Measurements from ENCODE around the gene ATXN8OS. TPM values are rescaled to one million over a fixed set of nuclear protein-coding genes. Genes with fewer than 3 reads are reported as not detected.

The ATXN8OS gene
- total RNA-seq, 1 experiment from 2014 or later = not detected

- BruUV-seq (replicated peaks) = no TSS peak
- Histone ChIP-seq H3K9ac (ENCODE audit: low read length) (no peak overlapping the region), H3K27ac (ENCODE audit: low read depth, low read length) (no peak overlapping the region), H3K9me2 (ENCODE audit: insufficient read depth) (no peaks in the 10 kb centered on the region), H2AFZ (ENCODE audit: low read depth, low read length, poor library complexity, severe bottlenecking) (no peak overlapping the region), H4K20me1 (ENCODE audit: insufficient read depth) (no peaks in the 10 kb centered on the region), H3K9me3 (ENCODE audit: control insufficient read depth in 1 of 2, insufficient read depth in 1 of 2, low read depth in 1 of 2, low read length in 2 of 2) (no peaks in the 10 kb centered on the region), H3K4me3 (replicated peaks in 1 of 2; ENCODE audit: low read depth in 1 of 2, low read length in 2 of 2) (no peak overlapping the region), H3K27me3 (ENCODE audit: insufficient read depth, low read length) (no peaks in the 10 kb centered on the region), H3K36me3 (ENCODE audit: control insufficient read depth in 1 of 2, insufficient read depth in 2 of 2, low read length in 2 of 2) (no peaks in the 10 kb centered on the region), H3K4me1 (ENCODE audit: control insufficient read depth in 1 of 2, insufficient read depth in 2 of 2, low read length in 2 of 2) (no peaks in the 10 kb centered on the region), H3K79me2 (ENCODE audit: insufficient read depth, low read length) (no peaks in the 10 kb centered on the region), H3K4me2 (ENCODE audit: low read length) (no peak overlapping the region)
- no peak for ATAC-seq
- intact Hi-C loops (cut with micrococcal nuclease) = no loop called here
- RAD21 ChIA-PET (ENCODE audit: low non-redundant PET in 1 of 2, low total read pairs in 2 of 2, uncharacterized antibody in 2 of 2, unreplicated experiment in 2 of 2) = no interaction called here
- CTCF ChIA-PET = no interaction called here
- POLR2A ChIA-PET = no interaction called here
- TF ChIP-seq MAX (IDR thresholded peaks at IDR 0.05) = no peak
- no peak for DNase-seq (ENCODE audit: low read depth, low spot score)
These were observed 9.8 kb downstream of the ATXN8OS start for GRCh38 chr13:70117338-70117905.

GRCh38 chr13:70125693-70126092 lies 18.1 kb downstream of the ATXN8OS start:
- H3K9ac ChIP-seq (ENCODE audit: low read length) = no peak overlapping the region
- no peak overlapping the region for H3K27ac ChIP-seq (ENCODE audit: low read depth, low read length)
- H3K9me3 ChIP-seq (ENCODE audit: control insufficient read depth in 1 of 2, insufficient read depth in 1 of 2, low read depth in 1 of 2, low read length in 2 of 2) = 0 out of 4 replicates have a peak, but pooled peaks cover 0 to 3% of the 10 kb centered on the region in 2 experiments
- no peak for ATAC-seq
- no peak overlapping the region for H3K4me2 ChIP-seq (ENCODE audit: low read length)
- H3K79me2 ChIP-seq (ENCODE audit: insufficient read depth, low read length) = no peaks in the 10 kb centered on the region
- DNase-seq (ENCODE audit: low read depth, low spot score) = no peak
- no peak for TF ChIP-seq ELF1 (IDR thresholded peaks at IDR 0.05; ENCODE audit: borderline replicate concordance, low read depth)
- no peak for TF ChIP-seq YY1 (IDR thresholded peaks at IDR 0.05; ENCODE audit: extremely low read depth, insufficient replicate concordance, low read depth, low read length)
- no peak for TF ChIP-seq ATF3 (IDR thresholded peaks at IDR 0.05)
- TF ChIP-seq POLR2AphosphoS5 (IDR thresholded peaks at IDR 0.05; ENCODE audit: low read depth, low read length) = no peak
- no peak for TF ChIP-seq CBX3 (IDR thresholded peaks at IDR 0.05; ENCODE audit: low read depth)
- TF ChIP-seq CTCF (IDR thresholded peaks at IDR 0.05 in 2 of 3, conservative IDR thresholded peaks at IDR 0.05 in 1 of 3; ENCODE audit: borderline replicate concordance in 1 of 3, insufficient read depth in 1 of 3, low read depth in 2 of 3, low read length in 2 of 3) = no peak
- no peak for TF ChIP-seq RAD21 (IDR thresholded peaks at IDR 0.05; ENCODE audit: low read depth)
- ChIA-PET POLR2A (no interaction called here), RAD21 (ENCODE audit: low non-redundant PET in 1 of 2, low total read pairs in 2 of 2, uncharacterized antibody in 2 of 2, unreplicated experiment in 2 of 2) (no interaction called here), CTCF (no interaction called here)
- H3K36me3 ChIP-seq (ENCODE audit: control insufficient read depth in 1 of 2, insufficient read depth in 2 of 2, low read length in 2 of 2) = no peaks in the 10 kb centered on the region
- no peaks in the 10 kb centered on the region for H3K27me3 ChIP-seq (ENCODE audit: insufficient read depth, low read length)
- no peak overlapping the region for H2AFZ ChIP-seq (ENCODE audit: low read depth, low read length, poor library complexity, severe bottlenecking)
- no peak overlapping the region for H3K4me3 ChIP-seq (replicated peaks in 1 of 2; ENCODE audit: low read depth in 1 of 2, low read length in 2 of 2)
- H3K4me1 ChIP-seq (ENCODE audit: control insufficient read depth in 1 of 2, insufficient read depth in 2 of 2, low read length in 2 of 2) = no peaks in the 10 kb centered on the region
- H4K20me1 ChIP-seq (ENCODE audit: insufficient read depth) = no peaks in the 10 kb centered on the region
- BruUV-seq (replicated peaks) = no TSS peak
- intact Hi-C loops (cut with micrococcal nuclease) = no loop called here
- no peaks in the 10 kb centered on the region for H3K9me2 ChIP-seq (ENCODE audit: insufficient read depth)

Measured in HCT116 (cell line).